Suprapubic skin (tissue), 3 donors: ENCODE measurements around the gene LGMN.

Experiments
- CTCF ChIP-seq, 2 donors: fragments of 200-600 bp in 1 of 2; fragments of 450-650 bp in 1 of 2; sonication (generic) in 1 of 2; IDR thresholded peaks; one replicate each; pipeline ENCODE4 v1.5.1; 2016 to 2019; ENCODE audit warnings: antibody characterized with exemption in 2 of 2, mild to moderate bottlenecking in 1 of 2, moderate library complexity in 1 of 2
- EP300 ChIP-seq: sonication (generic); formaldehyde crosslinking; IDR thresholded peaks from one replicate; pipeline ENCODE4 v1.6.1; 2017; ENCODE audit warnings: antibody characterized with exemption
- POLR2A ChIP-seq, 2 donors: fragments of 450-650 bp; IDR thresholded peaks; one replicate each; pipeline ENCODE4 v1.6.1; 2017; ENCODE audit warnings: antibody characterized with exemption in 2 of 2, mild to moderate bottlenecking in 2 of 2, moderate library complexity in 2 of 2

- TF ChIP-seq POLR2A (IDR thresholded peaks at IDR 0.05) (no peak), EP300 (no peak), CTCF (IDR thresholded peaks at IDR 0.05) (no peak)
These were observed 18.6 kb downstream of the LGMN start for GRCh38 chr14:92729634-92730358.
